ENCODE results near the gene ANO1.

GRCh38 chr11:70071996-70072395 is 6.1 kb upstream of the ANO1 start:
- TF ChIP-seq, protein P1, sequence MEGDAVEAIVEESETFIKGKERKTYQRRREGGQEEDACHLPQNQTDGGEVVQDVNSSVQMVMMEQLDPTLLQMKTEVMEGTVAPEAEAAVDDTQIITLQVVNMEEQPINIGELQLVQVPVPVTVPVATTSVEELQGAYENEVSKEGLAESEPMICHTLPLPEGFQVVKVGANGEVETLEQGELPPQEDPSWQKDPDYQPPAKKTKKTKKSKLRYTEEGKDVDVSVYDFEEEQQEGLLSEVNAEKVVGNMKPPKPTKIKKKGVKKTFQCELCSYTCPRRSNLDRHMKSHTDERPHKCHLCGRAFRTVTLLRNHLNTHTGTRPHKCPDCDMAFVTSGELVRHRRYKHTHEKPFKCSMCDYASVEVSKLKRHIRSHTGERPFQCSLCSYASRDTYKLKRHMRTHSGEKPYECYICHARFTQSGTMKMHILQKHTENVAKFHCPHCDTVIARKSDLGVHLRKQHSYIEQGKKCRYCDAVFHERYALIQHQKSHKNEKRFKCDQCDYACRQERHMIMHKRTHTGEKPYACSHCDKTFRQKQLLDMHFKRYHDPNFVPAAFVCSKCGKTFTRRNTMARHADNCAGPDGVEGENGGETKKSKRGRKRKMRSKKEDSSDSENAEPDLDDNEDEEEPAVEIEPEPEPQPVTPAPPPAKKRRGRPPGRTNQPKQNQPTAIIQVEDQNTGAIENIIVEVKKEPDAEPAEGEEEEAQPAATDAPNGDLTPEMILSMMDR (conservative IDR thresholded peaks at IDR 0.05; ENCODE audit: low read depth, low read length): no peak
- TF ChIP-seq EZH2 (IDR thresholded peaks at IDR 0.05; ENCODE audit: low read length, unreplicated experiment): no peak
- no peak for TF ChIP-seq EZH2phosphoT487 (IDR thresholded peaks at IDR 0.05; ENCODE audit: borderline replicate concordance, low read length)

All from PC-3 (cell line).